Endothelial cell of umbilical vein (primary cell): ENCODE measurements around the gene FAM107A. TPM values are rescaled to one million over a fixed set of nuclear protein-coding genes. Genes with fewer than 3 reads are reported as not detected.

Experiments
- BruUV-seq: library from RNA; stranded (reverse); fragments of 400-500 nt; replicated peaks from 2 replicates; lab custom pipeline; 2021; lab: Mats Ljungman, UMichigan
- CTCF ChIA-PET: fragments of 300-600, 350-600 bp; sonication (Branson Sonifier 250); formaldehyde crosslinking; loops from one replicate; lab custom pipeline; 2021; ENCODE audit warnings: antibody characterized with exemption, inconsistent platforms; lab: Charles Lee
- POLR2A ChIA-PET: fragments of 300-600, 350-600 bp; sonication (Branson Sonifier 250); formaldehyde crosslinking; loops from one replicate; lab custom pipeline; 2021; ENCODE audit warnings: antibody characterized with exemption, inconsistent platforms; lab: Charles Lee
- DNase-seq: peaks from one replicate; pipeline ENCODE4 v3.0.0-alpha.2; 2011; ENCODE audit warnings: low read depth, low spot score
- FAIRE-seq: peaks from 2 replicates; lab custom pipeline; 2011; peaks lifted over from hg19 to GRCh38; lab: Jason Lieb, UNC
- H2AFZ ChIP-seq: 2 replicates; pipeline ENCODE4 v1.6.0; 2012; ENCODE audit warnings: low read depth, low read length, control low read depth, inconsistent platforms
- H3K27ac ChIP-seq: 2 replicates; pipeline ENCODE4 v1.5.1; 2011; ENCODE audit warnings: low read depth, mild to moderate bottlenecking, control low read depth, low read length, moderate library complexity; ENCODE audit not compliant: insufficient read depth
- H3K27me3 ChIP-seq, 2 experiments: 2 replicates each; pipeline versions ENCODE4 v1.6.0 to v1.6.1; 2011; ENCODE audit warnings: low read length in 2 of 2, mixed read lengths in 1 of 2; ENCODE audit not compliant: control insufficient read depth in 2 of 2, insufficient read depth in 2 of 2
- H3K36me3 ChIP-seq, 2 experiments: 2 replicates in 1 of 2; 3 replicates in 1 of 2; pipeline ENCODE4 v1.5.1; 2011; ENCODE audit warnings: low read length in 2 of 2, mild to moderate bottlenecking in 1 of 2, moderate library complexity in 1 of 2; ENCODE audit not compliant: control insufficient read depth in 2 of 2, insufficient read depth in 2 of 2; ENCODE audit errors: extremely low read depth in 1 of 2
- H3K4me1 ChIP-seq: 3 replicates; pipeline ENCODE4 v1.5.1; 2011; ENCODE audit warnings: mild to moderate bottlenecking, low read length; ENCODE audit not compliant: control insufficient read depth, insufficient read depth; ENCODE audit errors: extremely low read depth
- H3K4me2 ChIP-seq: 2 replicates; pipeline ENCODE4 v1.6.1; 2011; ENCODE audit warnings: low read length, control low read depth, mixed read lengths; ENCODE audit not compliant: insufficient read depth
- H3K4me3 ChIP-seq, 3 experiments: fragments of 200-600 bp in 1 of 3; sonication (generic), shearing (Covaris generic) in 1 of 3; replicated peaks in 1 of 3; 2 replicates each; pipeline ENCODE4 v1.5.1; 2011 to 2016; ENCODE audit warnings: control low read depth in 3 of 3, low read length in 3 of 3, mild to moderate bottlenecking in 2 of 3, inconsistent platforms in 1 of 3, low read depth in 1 of 3, moderate library complexity in 1 of 3; ENCODE audit not compliant: insufficient read depth in 1 of 3
- H3K79me2 ChIP-seq: 2 replicates; pipeline ENCODE4 v1.6.0; 2012; ENCODE audit warnings: low read length, inconsistent platforms; ENCODE audit not compliant: control insufficient read depth, insufficient read depth
- H3K9ac ChIP-seq: replicated peaks from 2 replicates; pipeline ENCODE3; 2011; ENCODE audit warnings: low read length, control low read depth; ENCODE audit not compliant: insufficient read depth; ENCODE audit errors: extremely low read depth
- H3K9me1 ChIP-seq: replicated peaks from 3 replicates; pipeline ENCODE4 v1.6.0; 2011; ENCODE audit warnings: mild to moderate bottlenecking, low read length; ENCODE audit not compliant: control insufficient read depth, insufficient read depth; ENCODE audit errors: extremely low read depth
- H3K9me3 ChIP-seq: replicated peaks from 2 replicates; pipeline ENCODE4 v1.5.1; 2012; ENCODE audit warnings: low read length, inconsistent platforms; ENCODE audit not compliant: control insufficient read depth, insufficient read depth
- H4K20me1 ChIP-seq: replicated peaks from 2 replicates; pipeline ENCODE3; 2011; ENCODE audit warnings: mild to moderate bottlenecking, low read length; ENCODE audit not compliant: control insufficient read depth, insufficient read depth; ENCODE audit errors: extremely low read depth
- CTCF ChIP-seq, 2 donors: IDR thresholded peaks; 1 replicate in 1 of 2; 2 replicates in 1 of 2; pipeline ENCODE4 v1.5.1; 2011; ENCODE audit warnings: low read length in 2 of 2, mild to moderate bottlenecking in 2 of 2, moderate library complexity in 2 of 2, control low read depth in 1 of 2, inconsistent platforms in 1 of 2, low read depth in 1 of 2; ENCODE audit not compliant: insufficient read depth in 1 of 2; ENCODE audit errors: extremely low read depth in 1 of 2
- EZH2 ChIP-seq: IDR thresholded peaks from 2 replicates; pipeline ENCODE4 v1.6.1; 2012; ENCODE audit warnings: borderline replicate concordance, low read depth, mild to moderate bottlenecking, moderate library complexity, low read length, inconsistent platforms; ENCODE audit not compliant: severe bottlenecking
- FOS ChIP-seq: IDR thresholded peaks from 2 replicates; pipeline ENCODE4 v1.6.1; 2011; ENCODE audit warnings: mild to moderate bottlenecking, low read length, moderate library complexity, borderline replicate concordance; ENCODE audit not compliant: insufficient read depth
- GATA2 ChIP-seq: IDR thresholded peaks from 2 replicates; pipeline ENCODE4 v1.7.0; 2011; ENCODE audit warnings: low read depth, mild to moderate bottlenecking, moderate library complexity, mixed read lengths, low read length; ENCODE audit not compliant: insufficient read length, insufficient read depth
- JUN ChIP-seq: IDR thresholded peaks from 2 replicates; pipeline ENCODE4 v1.6.1; 2011; ENCODE audit warnings: borderline replicate concordance, low read depth; ENCODE audit not compliant: insufficient read length, insufficient read depth
- POLR2A ChIP-seq: IDR thresholded peaks from 2 replicates; pipeline ENCODE4 v1.6.1; 2012; ENCODE audit warnings: low read depth, mild to moderate bottlenecking, control low read depth, low read length
- dilution Hi-C: fragments of 300-500 bp; cut with MboI; formaldehyde crosslinking; loops from one replicate; pipeline ENCODE4 v1.15.0; 2019; ENCODE audit warnings: low sequenced_read_pairs; ENCODE audit not compliant: extremely low pct_ligation_motif_present
- intact Hi-C: fragments of 100-400 bp; cut with micrococcal nuclease; formaldehyde crosslinking; loops from one replicate; pipeline ENCODE4 v1.10.0; 2022
- polyA plus RNA-seq, 4 experiments: library from polyadenylated mRNA; depleted of rRNA in 3 of 4; stranded (reverse) in 3 of 4; unstranded in 1 of 4; fragments of >200 nt; gene quantifications; 2 replicates each; pipeline versions ENCODE4 v1.2.1 to v1.2.3, GENCODE V29; 2011 to 2012; ENCODE audit warnings: missing spikeins in 1 of 4
- total RNA-seq: library from RNA; stranded (reverse); gene quantifications from 2 replicates; pipeline ENCODE4 v1.2.3, GENCODE V29; 2021
- TF ChIP-seq, protein P1 (sequence below): IDR thresholded peaks from 2 replicates; pipeline ENCODE4 v1.6.1; 2011; ENCODE audit not compliant: insufficient read depth, insufficient read length

Gene FAM107A
- total and polyA plus RNA-seq, 2 donors (not counting 3 experiments of a cell fraction or from before 2014, with no cell fraction given) = 5.7 to 10.7 TPM

DNA sequence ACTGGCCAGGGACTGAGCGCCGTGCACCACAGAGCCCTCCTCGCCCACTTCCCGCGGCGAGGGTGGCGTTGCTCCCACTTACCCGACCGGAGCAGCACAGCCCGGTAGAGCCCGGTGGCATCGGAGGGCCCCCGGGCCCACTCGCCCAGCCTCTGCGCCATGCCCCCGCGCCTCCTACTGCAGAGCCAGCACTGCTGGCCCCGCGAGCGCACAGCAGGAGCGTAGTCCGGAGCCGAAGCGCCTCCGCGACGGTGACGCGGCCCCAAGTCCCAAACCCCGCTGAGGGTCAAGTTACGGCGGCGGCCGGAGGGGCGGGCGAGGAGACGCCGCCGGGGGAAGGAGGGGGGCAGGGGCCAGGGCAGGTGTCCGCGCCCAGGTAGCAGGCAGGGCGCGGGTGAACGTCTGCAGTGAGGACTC lies 9.6 kb upstream of the FAM107A start:
- H3K9me1 ChIP-seq = no peaks in the 10 kb centered on the region
- DNase-seq (no peak), FAIRE-seq (no peak)
- ChIA-PET CTCF (no interaction called here), POLR2A (no interaction called here)
- no TSS peak for BruUV-seq
- intact Hi-C loops (no loop called here), dilution Hi-C loops (no loop called here)
- no peak overlapping the region for H3K4me2 ChIP-seq
- peaks cover 5% of the 10 kb centered on the region for H3K4me1 ChIP-seq
- H3K9me3 ChIP-seq = no peaks in the 10 kb centered on the region
- no peak overlapping the region for H2AFZ ChIP-seq
- peaks cover 21 to 27% of the 10 kb centered on the region in 2 experiments for H3K27me3 ChIP-seq
- H3K4me3 ChIP-seq = no peak overlapping the region
- H3K9ac ChIP-seq = no peak overlapping the region
- H3K79me2 ChIP-seq = no peaks in the 10 kb centered on the region
- H3K27ac ChIP-seq = no peak overlapping the region
- no peaks in the 10 kb centered on the region for H4K20me1 ChIP-seq
- no peaks in the 10 kb centered on the region for H3K36me3 ChIP-seq
- TF ChIP-seq EZH2 = peak; percentile 93
- TF ChIP-seq POLR2A = no peak
- no peak for TF ChIP-seq FOS
- TF ChIP-seq JUN = no peak
- TF ChIP-seq GATA2 = no peak
- TF ChIP-seq, protein P1, sequence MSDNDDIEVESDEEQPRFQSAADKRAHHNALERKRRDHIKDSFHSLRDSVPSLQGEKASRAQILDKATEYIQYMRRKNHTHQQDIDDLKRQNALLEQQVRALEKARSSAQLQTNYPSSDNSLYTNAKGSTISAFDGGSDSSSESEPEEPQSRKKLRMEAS = no peak

DNA sequence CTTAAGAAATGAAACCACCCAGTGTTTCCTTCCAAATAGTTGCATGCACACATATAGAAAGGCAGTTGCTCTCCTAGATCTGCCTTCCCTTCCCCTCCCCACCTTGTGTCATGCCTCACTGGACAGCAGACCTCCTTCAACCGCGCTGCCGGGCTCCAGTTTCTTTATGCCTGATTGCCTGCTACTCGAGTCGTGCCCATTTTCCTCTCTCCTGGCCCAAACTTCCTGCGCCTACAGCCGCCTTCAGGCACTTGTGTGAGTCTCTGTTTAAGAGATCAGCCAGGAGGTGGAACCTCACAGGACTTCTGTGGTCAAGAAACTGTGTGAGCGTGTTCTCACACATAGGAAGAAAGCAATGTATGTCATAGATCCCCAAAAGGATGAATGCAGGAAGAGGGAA lies 8.8 kb upstream of the FAM107A start:
- H3K4me1 ChIP-seq = peaks cover 5% of the 10 kb centered on the region
- no TSS peak for BruUV-seq
- H3K4me3 ChIP-seq = no peak overlapping the region
- no peaks in the 10 kb centered on the region for H3K79me2 ChIP-seq
- FAIRE-seq = no peak
- DNase-seq = no peak
- H3K27me3 ChIP-seq = peaks cover 21 to 26% of the 10 kb centered on the region in 2 experiments
- H2AFZ ChIP-seq = no peak overlapping the region
- no peaks in the 10 kb centered on the region for H3K9me3 ChIP-seq
- dilution Hi-C loops (no loop called here), intact Hi-C loops (loop anchor here (1.0 kb wide), 1 partner anchor 9 kb away; the partner anchor contains the start of gene FAM107A)
- TF ChIP-seq EZH2 (peak; percentile 74), CTCF (IDR thresholded peaks at IDR 0.05; ENCODE audit: extremely low read depth in 1 of 2, insufficient read depth in 1 of 2, low read depth in 1 of 2, low read length in 2 of 2) (no peak)
- H3K9me1 ChIP-seq = no peaks in the 10 kb centered on the region
- ChIA-PET POLR2A (no interaction called here), CTCF (interaction anchor here (0.7 to 2.8 kb wide), 12 partner anchors 10 to 54 kb away, joined by 3 to 28 read pairs (median 6); no protein-coding TSS in a partner anchor)
- H3K9ac ChIP-seq = no peak overlapping the region
- H3K4me2 ChIP-seq = peak overlapping the region; percentile 89
- no peaks in the 10 kb centered on the region for H4K20me1 ChIP-seq
- H3K36me3 ChIP-seq = no peaks in the 10 kb centered on the region
- no peak overlapping the region for H3K27ac ChIP-seq
